NT2/D1 (cell line): ENCODE measurements around the gene MEGF9.

ENCODE experiments used
- DNase-seq: peaks from one replicate; pipeline ENCODE4 v3.0.0-alpha.2; 2011; ENCODE audit warnings: low read depth, low spot score
- H3K27me3 ChIP-seq: 2 replicates; pipeline ENCODE4 v1.6.0; 2011; ENCODE audit warnings: mild to moderate bottlenecking; ENCODE audit not compliant: insufficient read length, insufficient read depth
- H3K36me3 ChIP-seq: 2 replicates; pipeline ENCODE4 v1.6.1; 2011; ENCODE audit warnings: mild to moderate bottlenecking, low read length, mixed read lengths; ENCODE audit not compliant: insufficient read depth, insufficient read length
- H3K4me1 ChIP-seq: 2 replicates; pipeline ENCODE4 v1.5.1; 2011; ENCODE audit not compliant: insufficient read depth, insufficient read length
- H3K4me3 ChIP-seq: 2 replicates; pipeline ENCODE4 v1.5.1; 2011; ENCODE audit warnings: low read depth; ENCODE audit not compliant: insufficient read length
- H3K9ac ChIP-seq: 2 replicates; pipeline ENCODE4 v1.6.0; 2011; ENCODE audit warnings: low read depth; ENCODE audit not compliant: insufficient read length
- H3K9me3 ChIP-seq: 2 replicates; pipeline ENCODE4 v1.5.1; 2011; ENCODE audit warnings: mild to moderate bottlenecking, low read length; ENCODE audit not compliant: insufficient read depth
- SUZ12 ChIP-seq: IDR thresholded peaks from 2 replicates; pipeline ENCODE4 v1.6.1; 2011; ENCODE audit not compliant: insufficient read length, insufficient read depth; ENCODE audit errors: extremely low read depth
- YY1 ChIP-seq: IDR thresholded peaks from 2 replicates; pipeline ENCODE4 v1.6.1; 2011; ENCODE audit not compliant: insufficient read length, insufficient read depth
- ZNF274 ChIP-seq: IDR thresholded peaks from 2 replicates; pipeline ENCODE4 v1.6.1; 2011; ENCODE audit warnings: mild to moderate bottlenecking, low read depth, low read length

MEGF9 gene

GRCh38 chr9:120711841-120712538 lies 2.3 kb downstream of the MEGF9 start:
- Histone ChIP-seq H3K4me3 (no peak overlapping the region), H3K9ac (no peak overlapping the region), H3K27me3 (peaks cover 27% of the 10 kb centered on the region), H3K36me3 (no peaks in the 10 kb centered on the region), H3K4me1 (peaks cover 6% of the 10 kb centered on the region), H3K9me3 (no peaks in the 10 kb centered on the region)
- DNase-seq, result no peak
- TF ChIP-seq ZNF274, result no peak

GRCh38 chr9:120711354-120711753 lies 2.9 kb downstream of the MEGF9 start:
- no peak overlapping the region for H3K4me3 ChIP-seq
- H3K9me3 ChIP-seq, result no peaks in the 10 kb centered on the region
- H3K9ac ChIP-seq, result no peak overlapping the region
- no peak for DNase-seq
- H3K36me3 ChIP-seq, result no peaks in the 10 kb centered on the region
- peaks cover 6% of the 10 kb centered on the region for H3K4me1 ChIP-seq
- TF ChIP-seq YY1, result no peak
- no peak for TF ChIP-seq SUZ12
- no peak for TF ChIP-seq ZNF274
- H3K27me3 ChIP-seq, result peaks cover 27% of the 10 kb centered on the region

GRCh38 chr9:120710110-120710981 lies 3.9 kb downstream of the MEGF9 start:
- no peak for DNase-seq
- Histone ChIP-seq H3K9ac (no peak overlapping the region), H3K9me3 (no peaks in the 10 kb centered on the region), H3K4me1 (peaks cover under 1% of the 10 kb centered on the region), H3K4me3 (no peak overlapping the region), H3K36me3 (no peaks in the 10 kb centered on the region), H3K27me3 (peaks cover 27% of the 10 kb centered on the region)
- no peak for TF ChIP-seq YY1
- TF ChIP-seq ZNF274, result no peak
- no peak for TF ChIP-seq SUZ12

- H3K9ac ChIP-seq, result no peak overlapping the region
- no peak for DNase-seq
- TF ChIP-seq SUZ12 (no peak), ZNF274 (no peak), YY1 (no peak)
- H3K9me3 ChIP-seq, result no peaks in the 10 kb centered on the region
- H3K36me3 ChIP-seq, result no peaks in the 10 kb centered on the region
- H3K27me3 ChIP-seq, result peaks cover 21% of the 10 kb centered on the region
- H3K4me3 ChIP-seq, result no peak overlapping the region
- no peaks in the 10 kb centered on the region for H3K4me1 ChIP-seq
Measured at GRCh38 chr9:120708526-120709224, 5.6 kb downstream of the MEGF9 start.

- Histone ChIP-seq H3K9ac (no peak overlapping the region), H3K4me3 (no peak overlapping the region), H3K27me3 (peaks cover 6% of the 10 kb centered on the region), H3K4me1 (no peaks in the 10 kb centered on the region), H3K9me3 (no peaks in the 10 kb centered on the region), H3K36me3 (no peaks in the 10 kb centered on the region)
- TF ChIP-seq SUZ12, result no peak
- TF ChIP-seq ZNF274, result no peak
- no peak for TF ChIP-seq YY1
- DNase-seq, result no peak
Measured at GRCh38 chr9:120707170-120707569, 7.1 kb downstream of the MEGF9 start.

- H3K9me3 ChIP-seq, result no peaks in the 10 kb centered on the region
Measured at GRCh38 chr9:120705174-120705573, 9.1 kb downstream of the MEGF9 start.

GRCh38 chr9:120702075-120702474 lies 12.2 kb downstream of the MEGF9 start:
- Histone ChIP-seq H3K4me3 (no peak overlapping the region), H3K36me3 (no peaks in the 10 kb centered on the region), H3K4me1 (no peaks in the 10 kb centered on the region), H3K27me3 (no peaks in the 10 kb centered on the region), H3K9ac (no peak overlapping the region), H3K9me3 (no peaks in the 10 kb centered on the region)
- no peak for DNase-seq
- TF ChIP-seq SUZ12 (no peak), ZNF274 (no peak), YY1 (no peak)

More at GRCh38 chr9:120705174-120705573, 9.1 kb downstream of the MEGF9 start:
- DNase-seq, result no peak
- Histone ChIP-seq H3K4me3 (no peak overlapping the region), H3K27me3 (no peaks in the 10 kb centered on the region), H3K4me1 (no peaks in the 10 kb centered on the region), H3K36me3 (no peaks in the 10 kb centered on the region), H3K9ac (no peak overlapping the region)
- TF ChIP-seq YY1 (no peak), ZNF274 (no peak), SUZ12 (no peak)
